Loucy (cell line): ENCODE data around the gene UPK3A.

ENCODE experiments used
- EZH2phosphoT487 ChIP-seq: fragments of 200-600 bp; IDR thresholded peaks from 2 replicates; pipeline ENCODE4 v1.6.1; 2018; ENCODE audit warnings: antibody characterized with exemption, mild to moderate bottlenecking, moderate library complexity, borderline replicate concordance
- TF ChIP-seq, protein P1 (sequence below): fragments of 200-600 bp; sonication (generic); conservative IDR thresholded peaks from 2 replicates; pipeline ENCODE4 v1.5.1; 2014; ENCODE audit warnings: mild to moderate bottlenecking, antibody characterized with exemption, low read length

DNA sequence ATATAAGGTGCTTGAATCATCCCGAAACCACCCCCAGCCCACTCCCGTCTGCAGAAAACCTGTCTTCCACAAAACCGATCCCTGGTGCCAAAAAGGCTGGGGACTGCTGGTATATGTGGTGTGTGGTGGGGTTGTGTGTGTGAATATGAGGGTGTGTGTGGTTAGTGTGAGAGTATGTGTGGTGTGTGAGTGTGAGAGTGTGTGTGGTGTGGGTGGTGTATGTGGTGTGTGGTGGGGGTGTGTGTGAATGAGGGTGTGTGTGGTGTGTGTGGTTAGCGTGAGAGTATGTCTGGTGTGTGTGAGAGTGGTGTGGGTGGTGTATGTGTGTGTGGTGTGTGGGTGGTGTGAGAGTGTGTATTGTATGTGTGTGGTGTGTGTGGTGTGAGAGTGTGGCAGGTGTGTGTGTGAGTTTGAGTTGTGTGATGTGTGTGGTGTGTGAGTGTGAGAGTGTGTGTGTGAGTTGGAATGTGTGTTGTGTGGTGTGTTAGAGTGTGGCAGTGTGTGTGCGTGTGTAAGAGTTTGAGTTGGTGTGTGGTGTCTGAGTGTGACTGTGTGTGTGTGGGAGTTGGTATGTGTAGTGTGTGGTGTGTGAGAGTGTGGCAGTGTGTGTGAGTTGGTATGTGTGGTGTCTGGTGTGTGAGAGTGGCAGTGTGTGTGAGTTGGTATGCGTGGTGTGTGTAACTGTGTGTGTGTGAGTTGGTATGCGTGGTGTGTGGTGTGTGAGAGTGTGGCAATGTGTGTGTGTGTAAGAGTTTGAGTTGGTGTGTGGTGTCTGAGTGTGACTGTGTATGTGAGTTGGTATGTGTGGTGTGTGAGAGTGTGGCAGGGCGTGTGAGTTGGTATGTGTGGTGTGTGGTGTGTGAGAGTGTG, 6.5 kb downstream of the UPK3A start:
- TF ChIP-seq, protein P1, sequence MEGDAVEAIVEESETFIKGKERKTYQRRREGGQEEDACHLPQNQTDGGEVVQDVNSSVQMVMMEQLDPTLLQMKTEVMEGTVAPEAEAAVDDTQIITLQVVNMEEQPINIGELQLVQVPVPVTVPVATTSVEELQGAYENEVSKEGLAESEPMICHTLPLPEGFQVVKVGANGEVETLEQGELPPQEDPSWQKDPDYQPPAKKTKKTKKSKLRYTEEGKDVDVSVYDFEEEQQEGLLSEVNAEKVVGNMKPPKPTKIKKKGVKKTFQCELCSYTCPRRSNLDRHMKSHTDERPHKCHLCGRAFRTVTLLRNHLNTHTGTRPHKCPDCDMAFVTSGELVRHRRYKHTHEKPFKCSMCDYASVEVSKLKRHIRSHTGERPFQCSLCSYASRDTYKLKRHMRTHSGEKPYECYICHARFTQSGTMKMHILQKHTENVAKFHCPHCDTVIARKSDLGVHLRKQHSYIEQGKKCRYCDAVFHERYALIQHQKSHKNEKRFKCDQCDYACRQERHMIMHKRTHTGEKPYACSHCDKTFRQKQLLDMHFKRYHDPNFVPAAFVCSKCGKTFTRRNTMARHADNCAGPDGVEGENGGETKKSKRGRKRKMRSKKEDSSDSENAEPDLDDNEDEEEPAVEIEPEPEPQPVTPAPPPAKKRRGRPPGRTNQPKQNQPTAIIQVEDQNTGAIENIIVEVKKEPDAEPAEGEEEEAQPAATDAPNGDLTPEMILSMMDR, result no peak
- TF ChIP-seq EZH2phosphoT487, result no peak
